Esophagus squamous epithelium (tissue), 5 donors: ENCODE data around the gene ARHGEF1. TPM values are rescaled to one million over a fixed set of nuclear protein-coding genes. Genes with fewer than 3 reads are reported as not detected.

Experiments
- DNase-seq: peaks from one replicate; lab custom pipeline; 2025; lab: John Stamatoyannopoulos, UW
- H3K27ac ChIP-seq, 4 donors: fragments of 200-600 bp; sonication (generic); one replicate each; pipeline ENCODE4 v1.5.1; 2016 to 2019; ENCODE audit warnings: mild to moderate bottlenecking in 1 of 4
- H3K27me3 ChIP-seq, 4 donors: fragments of 200-600 bp; sonication (generic); 1 replicate in 3 of 4; 2 replicates in 1 of 4; pipeline versions ENCODE4 v1.5.1 to v1.6.0; 2017 to 2021; ENCODE audit warnings: antibody characterized with exemption in 1 of 4
- H3K36me3 ChIP-seq, 3 donors: fragments of 200-600 bp; sonication (generic); one replicate each; pipeline ENCODE4 v1.5.1; 2016 to 2019
- H3K4me1 ChIP-seq, 3 donors: fragments of 200-600 bp; sonication (generic); one replicate each; pipeline ENCODE4 v1.5.1; 2017 to 2019
- H3K4me3 ChIP-seq, 4 donors: fragments of 200-600 bp; sonication (generic); 1 replicate in 3 of 4; 2 replicates in 1 of 4; pipeline ENCODE4 v1.5.1; 2016 to 2019; ENCODE audit warnings: mild to moderate bottlenecking in 2 of 4, moderate library complexity in 1 of 4
- H3K9me3 ChIP-seq, 3 donors: fragments of 200-600 bp; sonication (generic); one replicate each; pipeline ENCODE4 v1.5.1; 2016 to 2019
- CTCF ChIP-seq, 6 experiments: fragments of 450-650 bp in 4 of 6; fragments of 200-600 bp in 2 of 6; sonication (generic) in 2 of 6; IDR thresholded peaks; one replicate each; pipeline ENCODE4 v1.5.1; 2016 to 2019; ENCODE audit warnings: antibody characterized with exemption in 6 of 6, mild to moderate bottlenecking in 4 of 6, moderate library complexity in 4 of 6
- POLR2A ChIP-seq, 4 donors: fragments of 450-650 bp; IDR thresholded peaks; one replicate each; pipeline ENCODE4 v1.6.1; 2017; ENCODE audit warnings: antibody characterized with exemption in 4 of 4, mild to moderate bottlenecking in 4 of 4, moderate library complexity in 3 of 4
- WGBS, 2 donors: methylation state at CpG; one replicate each; pipeline ENCODE4 v1.1.5; 2018; 5-methylcytosine and 5-hydroxymethylcytosine counted together
- intact Hi-C: fragments of 100-400 bp; cut with DNase I; formaldehyde crosslinking; loops from one replicate; pipeline ENCODE4 v1.15.0; 2022
- total RNA-seq, 4 donors: library from RNA; depleted of rRNA; stranded (reverse); fragments of >200 nt; gene quantifications; one replicate each; pipeline ENCODE4 v1.1.0, GENCODE V29; 2016
- donor health status: DM: yes; HTN: yes; CAD: no.

ARHGEF1 gene
- total RNA-seq, 4 donors from 2014 or later: 31.0 to 59.5 (median 56.2) TPM

- Histone ChIP-seq H3K9me3 (no peaks in the 10 kb centered on the region), H3K36me3 (no peaks in the 10 kb centered on the region), H3K4me1 (peaks cover 0 to 23% (median 5%) of the 10 kb centered on the region in 3 donors), H3K27me3 (peaks cover 10 to 99% (median 46%) of the 10 kb centered on the region in 4 donors), H3K4me3 (no peak overlapping the region), H3K27ac (no peak overlapping the region)
- intact Hi-C loops: no loop called here
- WGBS, 2 donors: 0 to 45% methylated on average over 1 to 7 of the region's 12 CpGs
- no peak for DNase-seq
- TF ChIP-seq POLR2A (IDR thresholded peaks at IDR 0.05) (no peak), CTCF (IDR thresholded peaks at IDR 0.05) (no peak)
These were observed 34.7 kb downstream of the ARHGEF1 start for GRCh38 chr19:41917676-41918075.

GRCh38 chr19:41918095-41918494 lies 35.1 kb downstream of the ARHGEF1 start:
- WGBS, 2 donors: 79 to 98% methylated on average over 4 to 6 of the region's 6 CpGs
- H3K36me3 ChIP-seq: no peaks in the 10 kb centered on the region
- H3K4me1 ChIP-seq: peaks cover 0 to 19% (median 5%) of the 10 kb centered on the region in 3 donors
- H3K27ac ChIP-seq: no peak overlapping the region
- peaks cover 7 to 99% (median 47%) of the 10 kb centered on the region in 4 donors for H3K27me3 ChIP-seq
- no peak for DNase-seq
- no peak for TF ChIP-seq CTCF (IDR thresholded peaks at IDR 0.05)
- no peak for TF ChIP-seq POLR2A (IDR thresholded peaks at IDR 0.05)
- intact Hi-C loops: no loop called here
- H3K9me3 ChIP-seq: no peaks in the 10 kb centered on the region
- H3K4me3 ChIP-seq: no peak overlapping the region

GRCh38 chr19:41918653-41919244 lies 35.8 kb downstream of the ARHGEF1 start:
- Histone ChIP-seq H3K4me3 (no peak overlapping the region), H3K36me3 (no peaks in the 10 kb centered on the region), H3K4me1 (peaks cover 0 to 13% (median 5%) of the 10 kb centered on the region in 3 donors), H3K27ac (no peak overlapping the region), H3K9me3 (no peaks in the 10 kb centered on the region), H3K27me3 (peaks cover 7 to 99% (median 41%) of the 10 kb centered on the region in 4 donors)
- WGBS, 2 donors: 85 to 86% methylated on average over 5 of the region's 5 CpGs
- TF ChIP-seq POLR2A (IDR thresholded peaks at IDR 0.05) (no peak), CTCF (IDR thresholded peaks at IDR 0.05) (no peak)
- intact Hi-C loops: no loop called here
- no peak for DNase-seq

- Histone ChIP-seq H3K27ac (no peak overlapping the region), H3K27me3 (peaks cover 7 to 100% (median 41%) of the 10 kb centered on the region in 4 donors), H3K36me3 (no peaks in the 10 kb centered on the region), H3K4me3 (no peak overlapping the region), H3K9me3 (no peaks in the 10 kb centered on the region), H3K4me1 (peaks cover 0 to 8% (median 4%) of the 10 kb centered on the region in 3 donors)
- intact Hi-C loops: no loop called here
- DNase-seq: no peak
- no peak for TF ChIP-seq POLR2A (IDR thresholded peaks at IDR 0.05)
- 68 to 74% methylated on average over 27 to 30 of the region's 33 CpGs for WGBS, 2 donors
These were observed 37.1 kb downstream of the ARHGEF1 start for GRCh38 chr19:41919948-41920712.

GRCh38 chr19:41920882-41921576 lies 38.0 kb downstream of the ARHGEF1 start:
- no peak for TF ChIP-seq CTCF (IDR thresholded peaks at IDR 0.05)
- no peak for TF ChIP-seq POLR2A (IDR thresholded peaks at IDR 0.05)
- H3K9me3 ChIP-seq: no peaks in the 10 kb centered on the region
- H3K36me3 ChIP-seq: no peaks in the 10 kb centered on the region
- H3K4me1 ChIP-seq: no peaks in the 10 kb centered on the region
- DNase-seq: no peak
- no peak overlapping the region for H3K4me3 ChIP-seq
- H3K27me3 ChIP-seq: peaks cover 0 to 100% (median 36%) of the 10 kb centered on the region in 4 donors
- intact Hi-C loops: no loop called here
- no peak overlapping the region for H3K27ac ChIP-seq
- WGBS, 2 donors: 10 to 12% methylated on average over 8 of the region's 26 CpGs
